Inflammatory macrophage (primary cell): ENCODE data around the gene ISYNA1.
A peak's percentile ranks its signal among the peaks of the same experiment; 100 is the strongest.

Experiments used
- DNase-seq, 2 donors: peaks; one replicate each; pipeline ENCODE4 v3.0.0-alpha.2; 2020 to 2022

Gene ISYNA1

GRCh38 chr19:18391509-18392075, 46.3 kb downstream of the ISYNA1 start:
- DNase-seq, result no peak

- no peak for DNase-seq
Measured at GRCh38 chr19:18390065-18390907, 47.6 kb downstream of the ISYNA1 start.

DNA sequence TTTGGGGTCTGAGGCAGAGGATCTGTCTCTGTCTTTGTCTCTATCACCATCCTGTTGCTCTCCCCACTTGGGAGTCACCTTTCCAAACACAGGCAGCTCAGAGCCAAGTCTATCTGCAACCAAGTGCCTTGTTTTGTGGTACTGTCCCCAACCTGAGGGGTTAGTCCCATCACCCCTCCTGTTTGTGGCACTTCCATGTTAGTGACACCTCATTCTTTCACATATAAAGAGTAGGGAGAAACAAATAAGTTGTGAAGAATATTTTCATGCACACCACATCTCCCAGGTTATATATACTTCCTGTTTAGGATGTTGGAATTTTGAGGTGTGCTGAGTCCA, 48.2 kb downstream of the ISYNA1 start:
- no peak for DNase-seq

DNA sequence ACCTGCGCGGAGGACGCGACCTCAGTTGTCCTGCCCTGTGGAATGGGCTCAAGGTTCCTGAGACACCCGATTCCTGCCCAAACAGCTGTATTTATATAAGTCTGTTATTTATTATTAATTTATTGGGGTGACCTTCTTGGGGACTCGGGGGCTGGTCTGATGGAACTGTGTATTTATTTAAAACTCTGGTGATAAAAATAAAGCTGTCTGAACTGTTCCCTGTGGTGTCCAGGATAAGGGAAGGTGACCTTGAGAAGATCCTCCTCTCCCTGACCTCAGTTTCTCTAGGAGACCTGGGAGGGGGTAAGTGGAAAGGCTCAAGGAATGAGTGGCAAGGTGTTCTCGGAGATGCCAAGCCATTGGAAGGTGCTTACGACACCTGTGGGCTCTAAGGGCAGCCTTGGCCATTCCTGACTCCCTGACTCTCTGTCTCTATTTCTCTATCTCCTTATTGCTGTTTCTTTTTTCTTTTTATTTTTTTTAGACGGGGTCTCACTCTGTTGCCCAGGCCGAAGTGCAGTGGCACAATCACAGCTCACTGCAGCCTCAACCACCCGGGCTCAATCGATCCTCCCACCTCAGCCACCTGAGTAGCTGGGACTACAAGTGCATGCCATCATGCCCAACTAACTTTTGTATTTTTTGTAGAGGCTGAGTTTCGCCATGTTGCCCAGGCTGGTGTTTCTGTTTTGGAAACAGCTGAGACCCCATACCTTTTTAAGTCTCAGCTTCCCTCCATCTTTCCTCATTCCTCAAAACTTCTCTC, 48.8 kb downstream of the ISYNA1 start:
- no peak for DNase-seq

DNA sequence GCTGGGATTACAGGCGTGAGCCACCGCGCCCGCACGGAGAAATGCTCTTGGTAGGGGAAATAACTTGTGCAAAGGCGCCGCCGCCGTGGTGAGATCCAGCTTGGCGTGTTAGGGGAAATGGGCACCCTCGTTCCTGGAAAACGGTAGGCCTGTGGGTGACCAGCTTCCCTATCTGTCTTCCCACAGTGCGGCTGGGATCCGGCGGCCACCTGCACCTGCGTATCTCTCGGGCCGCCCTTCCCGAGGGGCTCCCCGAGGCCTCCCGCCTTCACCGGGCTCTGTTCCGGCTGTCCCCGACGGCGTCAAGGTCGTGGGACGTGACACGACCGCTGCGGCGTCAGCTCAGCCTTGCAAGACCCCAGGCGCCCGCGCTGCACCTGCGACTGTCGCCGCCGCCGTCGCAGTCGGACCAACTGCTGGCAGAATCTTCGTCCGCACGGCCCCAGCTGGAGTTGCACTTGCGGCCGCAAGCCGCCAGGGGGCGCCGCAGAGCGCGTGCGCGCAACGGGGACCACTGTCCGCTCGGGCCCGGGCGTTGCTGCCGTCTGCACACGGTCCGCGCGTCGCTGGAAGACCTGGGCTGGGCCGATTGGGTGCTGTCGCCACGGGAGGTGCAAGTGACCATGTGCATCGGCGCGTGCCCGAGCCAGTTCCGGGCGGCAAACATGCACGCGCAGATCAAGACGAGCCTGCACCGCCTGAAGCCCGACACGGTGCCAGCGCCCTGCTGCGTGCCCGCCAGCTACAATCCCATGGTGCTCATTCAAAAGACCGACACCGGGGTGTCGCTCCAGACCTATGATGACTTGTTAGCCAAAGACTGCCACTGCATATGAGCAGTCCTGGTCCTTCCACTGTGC, 49.6 kb downstream of the ISYNA1 start:
- peak; percentile 92 to 95 for DNase-seq

- peak; percentile 23 to 39 for DNase-seq
Measured at GRCh38 chr19:18386543-18387271, 51.2 kb downstream of the ISYNA1 start.

DNA sequence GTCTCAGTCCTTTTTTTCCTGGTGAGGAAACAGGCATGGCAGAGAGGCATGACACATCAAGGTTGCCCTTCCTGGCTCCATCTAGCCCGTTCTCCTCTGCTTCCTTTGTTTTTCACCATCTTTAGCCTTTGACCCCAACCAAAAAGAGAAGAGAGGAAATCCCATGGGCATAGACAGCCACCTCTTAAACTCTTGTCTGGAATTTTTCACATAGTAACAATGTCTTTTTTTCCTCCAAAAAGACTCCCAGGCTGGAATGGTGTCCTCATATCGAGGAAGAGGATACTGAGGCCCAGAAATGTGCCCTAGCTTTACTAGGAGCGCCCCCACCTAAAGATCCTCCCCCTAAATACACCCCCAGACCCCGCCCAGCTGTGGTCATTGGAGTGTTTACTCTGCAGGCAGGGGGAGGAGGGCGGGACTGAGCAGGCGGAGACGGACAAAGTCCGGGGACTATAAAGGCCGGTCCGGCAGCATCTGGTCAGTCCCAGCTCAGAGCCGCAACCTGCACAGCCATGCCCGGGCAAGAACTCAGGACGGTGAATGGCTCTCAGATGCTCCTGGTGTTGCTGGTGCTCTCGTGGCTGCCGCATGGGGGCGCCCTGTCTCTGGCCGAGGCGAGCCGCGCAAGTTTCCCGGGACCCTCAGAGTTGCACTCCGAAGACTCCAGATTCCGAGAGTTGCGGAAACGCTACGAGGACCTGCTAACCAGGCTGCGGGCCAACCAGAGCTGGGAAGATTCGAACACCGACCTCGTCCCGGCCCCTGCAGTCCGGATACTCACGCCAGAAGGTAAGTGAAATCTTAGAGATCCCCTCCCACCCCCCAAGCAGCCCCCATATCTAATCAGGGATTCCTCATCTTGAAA, 52.0 kb downstream of the ISYNA1 start, which contains the start of gene GDF15:
TSS of gene GDF15 (plus strand) at position 484 of the 868 bp plus-strand sequence. CDS start at position 516, 32 bp downstream.
- peak; percentile 87 to 90 for DNase-seq

GRCh38 chr19:18385359-18385674, 52.6 kb downstream of the ISYNA1 start:
- no peak for DNase-seq

- DNase-seq, result no peak
Measured at GRCh38 chr19:18384775-18385174, 53.2 kb downstream of the ISYNA1 start.
